ENCODE measurements around the gene VPS8.

GRCh38 chr3:185093116-185093515 lies 281.1 kb downstream of the VPS8 start:
- TF ChIP-seq, protein P1, sequence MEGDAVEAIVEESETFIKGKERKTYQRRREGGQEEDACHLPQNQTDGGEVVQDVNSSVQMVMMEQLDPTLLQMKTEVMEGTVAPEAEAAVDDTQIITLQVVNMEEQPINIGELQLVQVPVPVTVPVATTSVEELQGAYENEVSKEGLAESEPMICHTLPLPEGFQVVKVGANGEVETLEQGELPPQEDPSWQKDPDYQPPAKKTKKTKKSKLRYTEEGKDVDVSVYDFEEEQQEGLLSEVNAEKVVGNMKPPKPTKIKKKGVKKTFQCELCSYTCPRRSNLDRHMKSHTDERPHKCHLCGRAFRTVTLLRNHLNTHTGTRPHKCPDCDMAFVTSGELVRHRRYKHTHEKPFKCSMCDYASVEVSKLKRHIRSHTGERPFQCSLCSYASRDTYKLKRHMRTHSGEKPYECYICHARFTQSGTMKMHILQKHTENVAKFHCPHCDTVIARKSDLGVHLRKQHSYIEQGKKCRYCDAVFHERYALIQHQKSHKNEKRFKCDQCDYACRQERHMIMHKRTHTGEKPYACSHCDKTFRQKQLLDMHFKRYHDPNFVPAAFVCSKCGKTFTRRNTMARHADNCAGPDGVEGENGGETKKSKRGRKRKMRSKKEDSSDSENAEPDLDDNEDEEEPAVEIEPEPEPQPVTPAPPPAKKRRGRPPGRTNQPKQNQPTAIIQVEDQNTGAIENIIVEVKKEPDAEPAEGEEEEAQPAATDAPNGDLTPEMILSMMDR (IDR thresholded peaks at IDR 0.05), result no peak
- no peak for TF ChIP-seq POLR2A (IDR thresholded peaks at IDR 0.05)

Measured in body of pancreas (tissue), 4 donors.